Hematopoietic multipotent progenitor cell (in vitro differentiated cells): Measurements from ENCODE around the gene P2RY14. TPM values are rescaled to one million over a fixed set of nuclear protein-coding genes. Genes with fewer than 3 reads are reported as not detected.
"Not testable (repeated sequence)": the region's sequence is repeated elsewhere in the genome, so short reads cannot be mapped to it uniquely, and the experiment has no call there.

Experiments used
- DNase-seq, 3 donors: peaks; one replicate each; pipeline ENCODE4 v3.0.0-alpha.2; 2011 to 2015; ENCODE audit warnings: low read depth in 2 of 3, low spot score in 2 of 3
- total RNA-seq: library from RNA; depleted of rRNA; stranded (reverse); fragments of >200 nt; gene quantifications from one replicate; pipeline ENCODE4 v1.2.3, GENCODE V29; 2012

The P2RY14 gene
- total RNA-seq, 1 donor = 1.1 TPM

DNA sequence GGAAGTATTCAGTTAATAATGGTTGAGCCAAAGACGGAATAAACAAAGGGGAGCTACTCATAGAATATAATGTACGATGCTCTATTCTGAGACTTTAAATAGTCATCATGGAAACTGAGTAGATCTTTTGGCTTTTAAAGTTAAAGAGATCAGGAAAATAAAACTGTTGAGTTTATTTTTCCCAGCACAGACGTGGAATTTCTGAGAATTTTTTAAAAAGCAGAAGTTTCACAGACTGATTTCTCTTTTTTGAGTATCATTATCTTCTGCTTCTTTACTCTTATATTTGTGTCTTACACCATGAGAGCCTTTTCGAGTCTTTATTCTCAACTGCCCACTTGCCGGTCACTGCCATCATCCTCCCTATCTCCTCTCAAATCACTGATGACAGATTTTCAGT, 13.2 kb downstream of the P2RY14 start:
- no peak for DNase-seq

GRCh38 chr3:151264605-151265004, 13.7 kb downstream of the P2RY14 start:
- no peak for DNase-seq

DNA sequence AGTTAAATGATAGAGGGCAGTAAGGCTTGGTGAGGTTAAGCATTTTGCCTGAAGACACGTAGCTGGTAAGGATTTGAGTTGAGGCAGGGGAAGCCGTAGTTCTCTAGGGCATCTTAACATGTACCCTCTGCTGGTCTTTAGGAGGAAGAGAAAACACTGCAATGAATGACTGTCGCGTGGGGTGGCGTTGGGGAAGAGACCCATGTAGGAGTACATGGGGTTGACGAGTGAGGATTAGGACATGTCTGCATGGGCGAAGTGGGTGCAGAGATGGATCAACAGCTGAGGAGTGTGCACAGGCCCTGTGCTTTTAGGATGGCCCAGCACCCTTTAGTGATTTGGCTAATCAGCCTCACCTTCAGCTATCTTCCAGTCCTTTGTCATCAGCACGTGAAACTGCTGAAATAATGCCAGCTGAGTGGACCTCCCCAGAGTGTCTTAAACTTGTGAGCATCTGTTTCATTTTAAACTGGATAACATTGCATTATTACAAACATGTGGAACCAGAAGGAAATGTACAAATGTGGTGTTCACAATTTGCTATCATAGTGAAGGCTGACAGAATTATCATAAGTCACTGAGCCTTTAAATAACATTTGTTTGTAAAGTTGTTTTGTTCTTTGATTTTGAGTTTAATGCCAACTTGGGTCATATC, 15.3 kb downstream of the P2RY14 start:
- DNase-seq = no peak

DNA sequence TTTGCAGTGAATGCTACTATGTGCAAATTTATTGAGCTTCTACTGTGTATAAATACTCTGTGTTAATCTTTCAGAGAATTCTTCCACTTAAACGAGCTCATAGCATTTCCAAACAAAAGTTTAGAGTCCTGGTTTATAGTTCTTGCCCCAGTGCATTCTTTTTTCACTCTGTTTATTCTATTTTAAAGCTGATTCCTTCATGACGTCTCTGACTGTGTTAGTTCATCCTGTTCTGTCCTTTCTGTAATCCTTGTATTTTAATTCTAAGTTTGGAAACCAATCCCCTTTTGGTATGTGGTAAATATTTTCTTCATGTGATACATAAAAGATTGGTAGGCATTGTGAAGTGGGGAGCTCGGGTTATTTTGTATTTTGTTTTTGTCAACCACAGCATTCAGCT, 18.7 kb downstream of the P2RY14 start:
- DNase-seq = no peak

GRCh38 chr3:151256749-151257148, 21.6 kb downstream of the P2RY14 start:
- DNase-seq = no peak

DNA sequence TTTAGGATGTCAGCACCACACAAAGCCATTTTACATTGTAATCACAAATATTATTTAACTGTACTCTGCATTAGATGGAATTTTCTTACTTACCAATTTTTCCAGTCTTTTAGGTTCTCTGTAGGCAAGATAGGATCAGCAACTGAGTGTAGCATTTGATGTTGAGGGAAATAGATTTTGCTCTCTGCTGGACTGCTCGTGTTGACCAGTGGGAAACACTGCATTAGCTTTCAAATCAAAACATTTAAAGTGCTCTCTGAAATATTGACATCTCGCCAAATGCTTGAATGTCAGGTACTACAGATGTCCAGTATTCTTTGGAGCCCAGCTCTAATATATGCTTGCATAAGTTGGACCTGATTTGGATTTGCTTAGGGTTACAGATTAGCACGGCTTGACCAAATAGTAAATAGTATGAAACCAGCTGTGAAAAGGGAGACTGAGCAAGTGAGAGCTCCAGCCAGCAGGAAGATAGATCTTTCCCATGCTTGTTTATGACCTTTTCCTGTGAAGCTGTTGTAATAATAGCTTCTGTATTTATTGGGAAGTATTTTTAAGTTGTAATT, 29.5 kb downstream of the P2RY14 start:
- DNase-seq = no peak

DNA sequence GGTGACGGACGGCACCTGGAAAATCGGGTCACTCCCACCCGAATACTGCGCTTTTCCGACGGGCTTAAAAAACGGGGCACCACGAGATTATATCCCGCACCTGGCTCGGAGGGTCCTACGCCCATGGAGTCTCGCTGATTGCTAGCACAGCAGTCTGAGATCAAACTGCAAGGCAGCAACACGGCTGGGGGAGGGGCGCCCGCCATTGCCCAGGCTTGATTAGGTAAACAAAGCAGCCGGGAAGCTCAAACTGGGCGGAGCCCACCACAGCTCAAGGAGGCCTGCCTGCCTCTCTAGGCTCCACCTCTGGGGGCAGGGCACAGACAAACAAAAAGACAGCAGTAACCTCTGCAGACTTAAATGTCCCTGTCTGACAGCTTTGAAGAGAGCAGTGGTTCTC, 36.3 kb downstream of the P2RY14 start:
- not testable (repeated sequence) for DNase-seq

- peak in 1 of 3 donors; percentile 19 for DNase-seq
Measured at GRCh38 chr3:151236736-151237135, 41.6 kb downstream of the P2RY14 start.

DNA sequence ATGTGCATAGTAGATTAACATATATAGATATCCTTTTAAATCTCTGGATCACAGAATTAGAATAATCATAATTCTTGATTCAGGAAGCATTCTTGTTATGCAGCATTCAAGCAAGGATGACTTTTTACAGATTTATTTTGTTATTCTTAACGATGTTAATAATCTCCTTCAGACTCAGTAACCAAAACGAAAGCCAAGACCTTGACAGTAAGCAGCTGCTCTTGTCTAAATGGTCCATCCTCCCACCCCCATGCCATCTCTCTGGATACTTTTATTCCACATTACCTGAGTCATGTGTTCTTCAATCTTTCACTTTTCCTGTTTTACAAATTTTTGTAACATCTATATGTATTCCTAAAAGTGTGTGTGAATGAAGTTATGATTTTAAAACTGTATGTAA, 42.0 kb downstream of the P2RY14 start:
- no peak for DNase-seq

DNA sequence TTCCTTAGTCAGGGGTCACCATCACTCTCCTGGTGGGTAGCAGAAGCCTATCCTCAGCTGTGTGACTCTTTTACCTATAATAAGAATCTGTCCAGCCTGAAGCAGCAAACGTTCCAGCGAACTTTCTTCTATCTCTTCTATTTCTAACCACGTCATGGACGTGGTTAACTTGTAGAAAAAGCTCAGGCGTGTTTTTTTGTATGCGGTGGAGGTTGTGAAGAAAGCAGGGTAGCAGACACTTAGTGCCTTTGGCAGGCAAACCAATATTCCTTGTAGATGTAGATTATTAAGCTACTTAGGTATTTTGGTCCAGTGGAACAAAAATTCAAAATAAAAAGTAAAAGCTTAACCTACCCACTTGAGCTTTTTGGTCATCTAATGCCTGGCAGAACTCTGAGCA, 43.5 kb downstream of the P2RY14 start:
- no peak for DNase-seq

- no peak for DNase-seq
Measured at GRCh38 chr3:151232991-151233390, 45.4 kb downstream of the P2RY14 start.

DNA sequence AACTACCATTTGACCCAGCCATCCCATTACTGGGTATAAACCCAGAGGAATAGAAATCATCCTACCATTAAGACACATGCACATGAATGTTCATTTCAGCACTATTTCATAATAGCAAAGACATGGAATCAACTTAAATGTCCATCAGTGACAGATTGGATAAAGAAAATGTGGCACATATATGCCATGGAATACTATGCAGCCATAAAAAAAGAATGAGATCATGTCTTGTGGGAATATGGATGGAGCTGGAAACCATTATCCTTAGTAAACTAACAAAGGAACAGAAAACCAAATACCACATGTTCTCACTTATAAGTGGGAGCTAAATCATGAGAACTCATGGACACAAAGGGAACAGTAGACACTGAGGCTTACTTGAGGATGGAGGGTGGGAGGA, 45.9 kb downstream of the P2RY14 start:
- DNase-seq = not testable (repeated sequence)

DNA sequence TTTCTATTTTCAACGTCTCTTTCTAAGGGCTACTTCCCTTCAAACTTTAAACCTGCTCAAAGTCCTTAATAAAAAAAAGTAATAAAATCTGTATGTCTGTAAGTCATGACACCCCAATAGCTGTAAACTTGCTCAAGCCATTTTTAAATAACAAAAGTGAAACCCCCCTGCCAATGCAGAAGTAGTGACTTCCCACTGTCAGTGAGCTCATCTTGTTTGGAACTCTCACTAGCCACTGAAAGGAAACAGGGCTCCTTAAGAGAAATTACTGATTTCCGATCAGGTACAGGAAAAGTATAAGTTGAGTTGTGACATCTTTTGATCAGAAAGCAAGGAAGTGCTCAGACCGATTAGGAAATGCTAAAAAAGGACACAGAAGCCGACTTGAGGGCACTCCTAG, 47.7 kb downstream of the P2RY14 start:
- peak in 2 of 3 donors; percentile 53 to 64 for DNase-seq

GRCh38 chr3:151228666-151229040, 49.7 kb downstream of the P2RY14 start:
- DNase-seq = no peak

DNA sequence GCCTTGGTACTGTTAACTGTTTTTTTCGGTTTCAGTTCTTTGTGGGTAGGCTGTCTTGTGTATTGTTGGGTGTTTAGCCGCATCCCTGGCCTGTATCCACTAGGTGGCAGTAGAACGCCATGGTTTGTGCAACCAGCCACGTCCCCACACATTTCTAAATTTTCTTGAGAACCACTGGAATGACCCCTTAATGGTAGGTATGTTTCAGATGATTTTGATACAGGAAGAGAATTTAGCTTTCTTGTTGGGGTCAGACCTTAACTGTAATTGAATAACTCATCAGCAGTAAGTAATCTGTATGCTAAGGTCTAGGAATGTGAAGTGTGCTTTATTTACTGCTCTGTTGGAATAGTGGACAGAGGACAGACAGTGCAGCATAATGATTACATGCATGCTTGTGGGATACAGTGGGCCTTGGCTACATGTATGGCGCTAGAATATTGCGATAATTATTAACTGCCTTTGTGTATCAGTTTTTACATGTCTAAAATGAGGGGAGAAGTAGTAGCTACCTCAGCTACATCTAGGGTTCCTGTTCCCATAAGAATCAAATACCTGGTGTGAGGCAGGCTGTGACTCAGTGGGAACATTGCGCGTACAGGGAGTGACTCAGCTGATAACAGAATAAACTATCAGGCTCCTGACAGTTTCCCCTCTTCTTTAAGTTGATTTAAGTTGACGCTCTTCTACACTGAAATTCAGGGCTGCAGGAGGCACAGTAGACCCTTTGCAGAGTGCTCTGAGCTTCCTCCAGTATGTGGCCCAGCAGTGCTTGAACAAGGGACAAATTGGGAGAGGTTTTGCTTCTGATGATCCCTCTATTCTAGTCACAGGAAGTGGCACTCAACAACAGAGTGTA, 50.3 kb downstream of the P2RY14 start:
- peak; percentile 62 to 92 (median 82) for DNase-seq

DNA sequence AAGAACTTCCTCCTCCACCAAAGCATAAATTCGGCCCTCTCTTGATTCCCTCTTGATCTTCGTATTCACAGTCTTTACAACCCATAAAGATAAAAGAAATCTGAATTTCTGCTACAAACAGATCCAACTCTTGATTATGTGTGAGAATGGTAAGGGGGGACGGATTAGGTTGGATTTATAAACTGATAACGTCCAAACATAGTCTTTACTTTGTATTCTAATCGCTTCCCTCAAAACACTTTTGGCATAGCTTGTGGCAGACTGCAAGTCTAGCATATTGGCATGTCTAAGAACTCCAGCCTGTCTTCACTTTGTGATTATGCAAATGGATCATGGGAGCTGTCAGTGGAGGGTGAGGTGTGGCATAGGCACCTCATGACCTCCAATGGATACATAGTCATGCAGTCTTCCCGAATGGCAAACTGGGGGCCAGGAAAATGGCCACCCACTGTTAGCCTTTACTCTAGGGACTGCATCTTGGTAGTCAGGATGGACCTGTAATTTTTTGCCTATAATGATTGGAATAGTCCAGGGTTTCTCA, 51.0 kb downstream of the P2RY14 start:
- no peak for DNase-seq

- DNase-seq = no peak
Measured at GRCh38 chr3:151226825-151227224, 51.5 kb downstream of the P2RY14 start.

DNA sequence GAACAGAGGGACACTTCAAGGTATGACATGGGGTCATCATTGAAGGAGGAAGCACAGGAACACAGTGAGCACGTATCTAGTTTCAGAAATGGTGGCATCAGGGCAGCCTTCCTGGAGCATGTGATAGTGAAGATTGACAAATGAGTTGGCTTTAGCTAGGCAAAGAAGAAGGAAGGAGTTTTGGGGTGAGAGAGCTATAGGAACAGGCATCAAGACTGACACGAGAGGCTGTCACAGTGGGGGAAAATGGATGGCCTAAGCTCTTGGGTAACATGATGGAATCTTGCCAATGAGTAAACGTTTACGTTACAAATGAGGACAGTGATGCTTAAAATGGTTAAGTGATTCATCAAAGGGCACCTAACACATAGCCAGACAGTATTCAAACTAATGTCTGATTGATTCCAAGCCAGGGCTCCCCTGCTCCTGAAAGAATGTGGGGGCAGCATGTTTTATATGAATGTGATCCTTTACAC, 52.2 kb downstream of the P2RY14 start:
- peak in 1 of 3 donors; percentile 13 for DNase-seq

- peak in 1 of 3 donors; percentile 52 for DNase-seq
Measured at GRCh38 chr3:151225040-151225975, 53.0 kb downstream of the P2RY14 start.

GRCh38 chr3:151224268-151224866, 54.0 kb downstream of the P2RY14 start:
- no peak for DNase-seq
